H9 (cell line): ENCODE measurements around the gene VSX1. TPM values are rescaled to one million over a fixed set of nuclear protein-coding genes. Genes with fewer than 3 reads are reported as not detected.

Experiments
- DNase-seq: peaks from one replicate; pipeline ENCODE4 v3.0.0-alpha.2; 2017
- H2AFZ ChIP-seq: one replicate; pipeline ENCODE4 v1.6.1; 2013; ENCODE audit warnings: mild to moderate bottlenecking, low read length, control low read depth, moderate library complexity
- H2AK5ac ChIP-seq: 2 replicates; pipeline ENCODE4 v1.6.1; 2013; ENCODE audit warnings: low read length, control low read depth, mixed read lengths; ENCODE audit not compliant: insufficient read length
- H2BK120ac ChIP-seq: one replicate; pipeline ENCODE4 v1.6.1; 2013; ENCODE audit warnings: low read depth, mild to moderate bottlenecking, low read length, control low read depth, inconsistent platforms; ENCODE audit not compliant: poor library complexity, severe bottlenecking
- H2BK12ac ChIP-seq: 2 replicates; pipeline ENCODE4 v1.6.1; 2013; ENCODE audit warnings: low read length, control low read depth, mixed read lengths, low read depth; ENCODE audit not compliant: insufficient read length
- H2BK15ac ChIP-seq: 2 replicates; pipeline ENCODE4 v1.6.1; 2013; ENCODE audit warnings: low read depth, low read length, control low read depth
- H2BK20ac ChIP-seq: one replicate; pipeline ENCODE4 v1.6.1; 2013; ENCODE audit warnings: low read depth, mild to moderate bottlenecking, low read length, control low read depth, inconsistent platforms; ENCODE audit not compliant: poor library complexity, severe bottlenecking
- H2BK5ac ChIP-seq: 2 replicates; pipeline ENCODE4 v1.6.1; 2013; ENCODE audit warnings: low read length, control low read depth, mixed read lengths; ENCODE audit not compliant: insufficient read length
- H3K14ac ChIP-seq: 2 replicates; pipeline ENCODE4 v1.6.1; 2013; ENCODE audit warnings: low read length, control low read depth; ENCODE audit not compliant: insufficient read depth
- H3K18ac ChIP-seq: 2 replicates; pipeline ENCODE4 v1.6.1; 2013; ENCODE audit warnings: low read depth, mild to moderate bottlenecking, mixed read lengths, low read length, control low read depth; ENCODE audit not compliant: insufficient read length
- H3K23ac ChIP-seq: 2 replicates; pipeline ENCODE4 v1.6.1; 2013; ENCODE audit warnings: low read length, control low read depth, mixed read lengths, low read depth; ENCODE audit not compliant: insufficient read length
- H3K23me2 ChIP-seq: 2 replicates; pipeline ENCODE4 v1.6.1; 2013; ENCODE audit warnings: low read depth, mild to moderate bottlenecking, mixed read lengths, low read length, control low read depth; ENCODE audit not compliant: insufficient read length, poor library complexity, severe bottlenecking
- H3K27ac ChIP-seq: 2 replicates; pipeline ENCODE4 v1.5.1; 2013; ENCODE audit warnings: low read length, control low read depth, mixed read lengths, low read depth; ENCODE audit not compliant: insufficient read length
- H3K27me3 ChIP-seq: 2 replicates; pipeline ENCODE4 v1.6.1; 2013; ENCODE audit warnings: low read length, control low read depth, inconsistent platforms; ENCODE audit not compliant: insufficient read depth
- H3K4ac ChIP-seq: 2 replicates; pipeline ENCODE4 v1.6.1; 2013; ENCODE audit warnings: low read depth, mild to moderate bottlenecking, control low read depth, inconsistent platforms, low read length, moderate library complexity
- H3K4me1 ChIP-seq: 2 replicates; pipeline ENCODE4 v1.6.1; 2013; ENCODE audit warnings: low read length, control low read depth, inconsistent platforms; ENCODE audit not compliant: insufficient read depth
- H3K4me2 ChIP-seq: 2 replicates; pipeline ENCODE4 v1.6.1; 2013; ENCODE audit warnings: low read length, control low read depth, mixed read lengths; ENCODE audit not compliant: insufficient read length, insufficient read depth
- H3K56ac ChIP-seq: 2 replicates; pipeline ENCODE4 v1.6.1; 2013; ENCODE audit warnings: low read depth, mild to moderate bottlenecking, mixed read lengths, low read length, control low read depth; ENCODE audit not compliant: insufficient read length
- H3K79me1 ChIP-seq: 2 replicates; pipeline ENCODE4 v1.6.1; 2013; ENCODE audit warnings: low read depth, mild to moderate bottlenecking, moderate library complexity, low read length, control low read depth, inconsistent platforms; ENCODE audit not compliant: insufficient read depth, poor library complexity, severe bottlenecking
- H3K79me2 ChIP-seq: 2 replicates; pipeline ENCODE4 v1.6.1; 2013; ENCODE audit warnings: low read length, control low read depth, inconsistent platforms; ENCODE audit not compliant: insufficient read depth
- H3K9ac ChIP-seq: 2 replicates; pipeline ENCODE4 v1.6.1; 2013; ENCODE audit warnings: low read length, control low read depth, mixed read lengths; ENCODE audit not compliant: insufficient read length; ENCODE audit errors: extremely low read depth
- H3K9me3 ChIP-seq: one replicate; pipeline ENCODE4 v1.6.1; 2013; ENCODE audit warnings: low read depth, low read length, inconsistent platforms; ENCODE audit not compliant: control insufficient read depth
- H3T11ph ChIP-seq: one replicate; pipeline ENCODE4 v1.6.1; 2013; ENCODE audit warnings: mild to moderate bottlenecking, low read length, control low read depth, inconsistent platforms
- H4K20me1 ChIP-seq: one replicate; pipeline ENCODE4 v1.6.1; 2013; ENCODE audit not compliant: control insufficient read depth, insufficient read length, insufficient read depth
- H4K5ac ChIP-seq: 2 replicates; pipeline ENCODE4 v1.6.1; 2013; ENCODE audit warnings: low read depth, mild to moderate bottlenecking, mixed read lengths, low read length, control low read depth; ENCODE audit not compliant: insufficient read length
- H4K8ac ChIP-seq: replicated peaks from 2 replicates; pipeline ENCODE4 v1.6.1; 2013; ENCODE audit warnings: low read length, control low read depth, mixed read lengths, low read depth; ENCODE audit not compliant: insufficient read length
- H4K91ac ChIP-seq: 2 replicates; pipeline ENCODE4 v1.6.1; 2013; ENCODE audit warnings: low read depth, mild to moderate bottlenecking, moderate library complexity, mixed read lengths, low read length, control low read depth; ENCODE audit not compliant: insufficient read length
- H3K27ac Mint-ChIP-seq, 3 experiments: 2 replicates in 2 of 3; 3 replicates in 1 of 3; pipeline ENCODE4 v1.8.0; 2020 to 2021; ENCODE audit warnings: mixed read lengths in 3 of 3, mild to moderate bottlenecking in 1 of 3, moderate library complexity in 1 of 3
- H3K27me3 Mint-ChIP-seq: 2 replicates; pipeline ENCODE4 v1.8.0; 2021; ENCODE audit warnings: low read depth, mild to moderate bottlenecking, moderate library complexity, mixed read lengths
- H3K36me3 Mint-ChIP-seq, 3 experiments: 2 replicates in 2 of 3; 3 replicates in 1 of 3; pipeline ENCODE4 v1.8.0; 2020 to 2021; ENCODE audit warnings: low read depth in 3 of 3, mixed read lengths in 3 of 3; ENCODE audit not compliant: insufficient read depth in 1 of 3
- H3K4me1 Mint-ChIP-seq, 2 experiments: 2 replicates each; pipeline ENCODE4 v1.8.0; 2020; ENCODE audit warnings: mixed read lengths in 2 of 2
- H3K4me3 Mint-ChIP-seq, 2 experiments: 2 replicates in 1 of 2; 3 replicates in 1 of 2; pipeline ENCODE4 v1.8.0; 2020 to 2021; ENCODE audit warnings: mild to moderate bottlenecking in 2 of 2, mixed read lengths in 2 of 2, moderate library complexity in 1 of 2
- H3K9me3 Mint-ChIP-seq, 2 experiments: 2 replicates in 1 of 2; 3 replicates in 1 of 2; pipeline ENCODE4 v1.8.0; 2020; ENCODE audit warnings: mild to moderate bottlenecking in 2 of 2, mixed read lengths in 2 of 2, moderate library complexity in 1 of 2
- WGBS: extraction: QIAGEN DNeasy Blood & Tissue Kit; methylation state at CpG from one replicate; pipeline ENCODE4 v1.1.7; 2013; ENCODE audit warnings: missing lambda C conversion rate, low lambda C conversion rate, mixed read lengths; ENCODE audit not compliant: insufficient read length; ENCODE audit errors: extremely low coverage; 5-methylcytosine and 5-hydroxymethylcytosine counted together
- total RNA-seq: library from RNA; stranded (reverse); gene quantifications from 2 replicates; pipeline ENCODE4 v1.2.1, GENCODE V29; 2021
- TF ChIP-seq, protein P1 (sequence below): fragments of 200-600 bp; sonication (generic); conservative IDR thresholded peaks from 3 replicates; pipeline ENCODE4 v1.8.0; 2021; ENCODE audit warnings: antibody characterized with exemption, mild to moderate bottlenecking

Gene VSX1
- total RNA-seq, 1 experiment from 2014 or later: not detected

DNA sequence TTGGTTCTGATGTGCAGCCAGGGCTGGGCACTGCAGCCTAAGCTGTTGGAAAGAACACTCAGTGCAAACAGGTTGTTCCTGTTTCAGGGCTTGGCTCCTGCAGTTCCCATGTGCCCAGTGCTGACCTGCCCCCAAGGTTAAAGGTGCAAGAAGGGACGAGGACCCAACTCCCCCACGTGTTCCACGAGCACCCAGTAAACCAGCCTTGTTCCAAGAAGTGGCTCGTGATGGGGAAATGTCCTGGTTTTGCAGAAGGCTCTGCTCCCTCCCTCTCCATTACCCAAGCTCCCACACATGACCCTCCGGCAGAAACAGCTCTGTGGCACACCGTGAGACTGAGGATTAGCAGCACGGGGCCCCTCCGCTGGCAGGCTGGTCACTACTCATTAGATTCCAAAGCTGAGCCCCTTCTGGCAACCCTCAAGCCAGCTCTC is 33.4 kb downstream of the VSX1 start:
- Histone ChIP-seq H3K14ac (no peak overlapping the region), H3K9me3 (no peaks in the 10 kb centered on the region), H3K4me2 (no peak overlapping the region), H3K27ac (no peak overlapping the region), H3K9ac (no peak overlapping the region), H3K79me1 (no peaks in the 10 kb centered on the region), H2BK12ac (no peak overlapping the region), H3K4me1 (no peaks in the 10 kb centered on the region), H4K20me1 (no peaks in the 10 kb centered on the region), H3K56ac (no peak overlapping the region), H4K8ac (no peak overlapping the region), H3K18ac (no peak overlapping the region), H3K79me2 (no peaks in the 10 kb centered on the region), H4K5ac (no peak overlapping the region), H2BK5ac (no peak overlapping the region), H3K4ac (no peak overlapping the region), H3K23me2 (no peaks in the 10 kb centered on the region), H3T11ph (no peak overlapping the region), H2BK20ac (no peak overlapping the region), H3K27me3 (no peaks in the 10 kb centered on the region; the same call in 1 of the 2 replicates), H2AK5ac (no peak overlapping the region), H2AFZ (no peak overlapping the region), H2BK15ac (no peak overlapping the region), H3K23ac (no peak overlapping the region), H4K91ac (no peak overlapping the region), H2BK120ac (no peak overlapping the region)
- Mint-ChIP-seq H3K27ac (no peak overlapping the region), H3K9me3 (no peaks in the 10 kb centered on the region), H3K36me3 (no peaks in the 10 kb centered on the region), H3K4me1 (peaks cover 10% of the 10 kb centered on the region in 2 experiments; a peak in 3 of 4 replicates), H3K27me3 (peaks cover 28% of the 10 kb centered on the region), H3K4me3 (no peak overlapping the region)
- no peak for DNase-seq
- TF ChIP-seq, protein P1, sequence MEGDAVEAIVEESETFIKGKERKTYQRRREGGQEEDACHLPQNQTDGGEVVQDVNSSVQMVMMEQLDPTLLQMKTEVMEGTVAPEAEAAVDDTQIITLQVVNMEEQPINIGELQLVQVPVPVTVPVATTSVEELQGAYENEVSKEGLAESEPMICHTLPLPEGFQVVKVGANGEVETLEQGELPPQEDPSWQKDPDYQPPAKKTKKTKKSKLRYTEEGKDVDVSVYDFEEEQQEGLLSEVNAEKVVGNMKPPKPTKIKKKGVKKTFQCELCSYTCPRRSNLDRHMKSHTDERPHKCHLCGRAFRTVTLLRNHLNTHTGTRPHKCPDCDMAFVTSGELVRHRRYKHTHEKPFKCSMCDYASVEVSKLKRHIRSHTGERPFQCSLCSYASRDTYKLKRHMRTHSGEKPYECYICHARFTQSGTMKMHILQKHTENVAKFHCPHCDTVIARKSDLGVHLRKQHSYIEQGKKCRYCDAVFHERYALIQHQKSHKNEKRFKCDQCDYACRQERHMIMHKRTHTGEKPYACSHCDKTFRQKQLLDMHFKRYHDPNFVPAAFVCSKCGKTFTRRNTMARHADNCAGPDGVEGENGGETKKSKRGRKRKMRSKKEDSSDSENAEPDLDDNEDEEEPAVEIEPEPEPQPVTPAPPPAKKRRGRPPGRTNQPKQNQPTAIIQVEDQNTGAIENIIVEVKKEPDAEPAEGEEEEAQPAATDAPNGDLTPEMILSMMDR: no peak
- no CpG with 5 or more reads among the region's 8 CpGs for WGBS
